ENCODE data around the gene LRRC28.

LRRC28 gene

DNA sequence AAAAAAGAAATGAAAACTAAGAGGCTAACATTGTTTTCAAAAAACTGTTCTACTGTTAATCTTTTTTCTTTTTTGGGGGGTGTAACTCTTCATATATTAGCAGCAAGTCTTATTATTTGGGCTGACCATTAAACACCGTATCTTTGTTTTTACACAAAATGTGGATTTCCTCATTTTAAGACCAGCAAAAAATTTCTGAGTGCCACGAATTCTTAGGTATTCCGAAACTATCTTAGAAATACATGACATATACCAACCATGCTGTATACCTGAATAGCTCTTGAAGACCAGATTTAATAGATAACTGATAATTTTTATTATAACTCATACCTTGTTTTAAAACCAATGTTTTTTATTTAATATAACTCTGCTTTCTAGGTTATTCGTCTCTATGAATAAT is 1.3 kb upstream of the LRRC28 start:
- no peak for DNase-seq

DNA sequence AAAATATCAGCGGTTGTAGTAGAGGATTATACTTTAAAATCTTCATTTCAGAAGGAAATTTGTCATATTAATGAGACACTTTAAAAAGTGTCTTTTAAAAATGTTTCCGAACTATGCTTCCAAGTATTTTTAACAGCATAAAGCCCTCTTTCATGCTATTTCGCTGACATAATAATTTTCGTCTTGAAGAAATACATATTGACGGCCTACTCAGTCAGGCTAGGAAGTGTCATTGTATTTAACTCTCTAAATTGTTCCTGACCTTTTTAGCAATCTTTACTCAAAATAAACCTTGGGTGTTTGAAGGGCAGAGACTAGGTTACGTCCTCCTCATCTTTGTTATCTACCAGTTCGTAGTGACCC is 806 bp upstream of the LRRC28 start:
- no peak for DNase-seq

GRCh38 chr15:99252326-99252725 is 1.0 kb downstream of the LRRC28 start:
- DNase-seq = no peak

- DNase-seq = no peak
Measured at GRCh38 chr15:99253381-99254090, 2.3 kb downstream of the LRRC28 start.

DNA sequence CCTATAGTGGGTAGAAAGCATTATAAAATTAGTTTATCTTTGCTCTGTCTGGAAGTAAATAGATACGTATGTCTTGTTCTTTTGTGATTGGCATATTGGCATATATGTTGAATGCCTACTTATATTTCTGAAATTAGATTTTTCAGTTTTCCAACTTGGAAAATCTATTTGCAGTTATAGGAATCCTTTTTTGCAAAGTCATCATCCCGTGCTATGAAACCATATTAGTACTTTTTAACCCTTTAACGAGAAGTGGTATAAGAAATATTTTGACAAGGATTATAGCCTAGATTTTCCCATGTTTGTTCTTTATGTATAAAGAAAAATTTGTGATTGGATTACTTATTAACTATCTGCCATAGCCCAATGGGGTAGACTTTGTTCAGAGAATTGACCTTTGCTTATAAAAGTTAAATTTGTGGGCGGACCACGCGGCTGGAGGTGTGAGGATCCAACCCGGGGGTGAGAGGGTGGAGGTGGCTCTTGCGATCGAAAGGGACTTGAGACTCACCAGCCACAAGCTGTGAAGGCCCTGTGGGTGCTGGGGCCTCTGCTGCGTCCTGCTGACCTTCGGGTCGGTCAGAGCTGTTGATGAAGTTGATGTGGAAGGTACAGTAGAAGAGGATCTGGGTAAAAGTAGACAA is 5.9 kb downstream of the LRRC28 start:
- DNase-seq = no peak

- no peak for DNase-seq
Measured at GRCh38 chr15:99264125-99264524, 12.8 kb downstream of the LRRC28 start.

- DNase-seq = no peak
Measured at GRCh38 chr15:99265541-99266070, 14.3 kb downstream of the LRRC28 start.

GRCh38 chr15:99267957-99268356 is 16.7 kb downstream of the LRRC28 start:
- DNase-seq = no peak

DNA sequence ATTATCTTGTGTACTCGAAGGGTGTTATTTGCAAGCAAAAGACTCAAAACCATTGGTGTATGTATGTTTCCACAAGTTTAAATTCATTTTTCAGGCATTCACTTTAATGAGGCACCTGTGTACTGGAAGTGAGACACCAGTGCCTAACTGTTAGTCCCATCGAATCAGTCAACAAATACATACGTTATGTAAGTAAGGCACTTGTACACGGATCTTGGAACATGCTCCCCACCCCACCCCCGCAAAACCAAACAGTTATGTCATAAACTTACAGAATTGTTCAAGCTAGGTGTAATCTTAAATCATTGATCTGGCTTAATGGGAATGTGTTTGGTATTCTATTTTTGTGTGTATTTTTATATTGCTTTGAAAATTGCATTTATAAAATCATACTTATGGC is 17.1 kb downstream of the LRRC28 start:
- DNase-seq = no peak

DNA sequence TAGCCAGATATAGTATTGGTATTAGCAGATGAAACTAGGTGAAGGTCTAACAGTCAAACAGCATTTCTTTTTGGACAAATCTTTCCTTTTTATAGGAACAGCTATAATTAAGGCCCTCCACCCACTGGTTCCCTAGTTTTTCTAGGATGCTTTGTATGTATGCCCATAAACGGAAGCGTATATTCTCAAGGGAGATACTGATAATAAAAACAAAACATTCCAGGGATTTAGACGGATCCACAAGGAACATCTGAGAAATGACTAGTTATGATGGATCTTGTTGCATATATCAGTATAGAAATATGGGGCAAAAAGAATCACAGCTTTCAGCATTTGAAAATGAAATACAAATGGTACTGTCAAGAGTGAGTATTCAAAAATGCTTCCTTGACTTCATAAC is 22.5 kb downstream of the LRRC28 start:
- no peak for DNase-seq

GRCh38 chr15:99275061-99275460 is 23.8 kb downstream of the LRRC28 start:
- no peak for DNase-seq

DNA sequence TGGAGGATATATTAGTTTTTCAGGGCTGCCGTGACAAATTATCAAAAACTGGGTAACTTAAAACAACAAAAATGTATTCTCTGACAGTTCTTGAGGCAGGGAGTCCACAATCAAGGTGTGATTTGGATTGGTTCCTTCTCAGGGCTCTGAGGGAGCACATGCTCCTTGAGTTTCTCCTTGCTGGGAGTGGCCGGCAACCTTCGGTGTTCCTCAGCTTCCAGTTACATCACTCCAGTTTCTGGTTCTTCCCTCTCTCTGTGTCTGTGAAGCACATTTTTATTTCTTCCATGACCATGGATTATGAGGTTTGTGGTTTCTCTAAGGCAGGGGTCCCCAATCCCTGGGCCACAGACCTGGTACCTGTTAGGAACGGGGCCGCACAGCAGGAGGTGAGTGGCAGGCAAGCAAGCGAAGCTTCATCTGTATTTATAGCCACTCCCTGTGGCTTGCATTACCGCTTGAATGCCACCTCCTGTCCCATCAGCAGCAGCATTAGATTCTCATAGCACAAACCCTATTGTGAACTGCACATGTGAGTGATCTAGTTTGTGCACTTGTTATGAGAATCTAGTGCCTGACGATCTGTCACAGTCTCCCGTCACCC is 24.3 kb downstream of the LRRC28 start:
- DNase-seq = no peak

GRCh38 chr15:99279290-99279689 is 28.0 kb downstream of the LRRC28 start:
- DNase-seq = no peak

DNA sequence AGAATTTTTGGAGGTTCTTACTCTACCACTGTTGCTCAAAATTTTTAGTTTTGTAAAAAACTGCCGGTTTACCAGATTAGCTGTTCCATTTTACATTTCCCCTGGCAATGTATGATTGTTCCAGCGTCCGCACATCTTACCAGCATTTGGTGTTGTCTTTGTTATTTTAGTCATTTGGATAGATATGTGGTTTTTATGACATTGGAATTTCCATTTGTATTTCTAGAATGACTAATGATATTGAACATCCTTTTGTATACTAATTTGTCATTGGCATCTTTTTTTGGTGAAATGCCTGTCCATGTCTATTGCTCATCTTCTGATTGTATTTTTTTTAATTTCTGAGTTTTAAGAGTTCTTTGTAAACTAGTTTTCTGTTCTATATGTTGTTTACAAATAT is 28.5 kb downstream of the LRRC28 start:
- DNase-seq = no peak

DNA sequence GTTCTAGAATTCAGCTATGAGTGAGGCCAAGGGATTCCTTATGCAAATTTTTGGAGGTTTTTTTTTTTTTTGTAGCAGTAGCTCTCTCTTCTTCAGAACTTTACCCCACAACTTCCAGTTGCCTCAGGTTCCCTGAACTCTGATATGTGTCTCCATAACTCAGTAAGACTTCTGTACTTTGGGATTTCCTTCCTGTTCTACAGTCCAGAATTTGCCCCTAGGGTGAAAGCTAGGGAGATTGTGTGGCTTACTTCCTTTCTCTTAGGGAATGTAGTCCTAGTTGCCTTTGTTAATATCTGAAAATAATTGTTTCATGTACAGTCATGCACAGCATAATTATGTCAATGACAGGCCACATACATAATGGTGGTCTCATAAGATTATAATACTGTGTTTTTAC is 30.8 kb downstream of the LRRC28 start:
- DNase-seq = no peak

- DNase-seq = no peak
Measured at GRCh38 chr15:99282586-99282985, 31.3 kb downstream of the LRRC28 start.

DNA sequence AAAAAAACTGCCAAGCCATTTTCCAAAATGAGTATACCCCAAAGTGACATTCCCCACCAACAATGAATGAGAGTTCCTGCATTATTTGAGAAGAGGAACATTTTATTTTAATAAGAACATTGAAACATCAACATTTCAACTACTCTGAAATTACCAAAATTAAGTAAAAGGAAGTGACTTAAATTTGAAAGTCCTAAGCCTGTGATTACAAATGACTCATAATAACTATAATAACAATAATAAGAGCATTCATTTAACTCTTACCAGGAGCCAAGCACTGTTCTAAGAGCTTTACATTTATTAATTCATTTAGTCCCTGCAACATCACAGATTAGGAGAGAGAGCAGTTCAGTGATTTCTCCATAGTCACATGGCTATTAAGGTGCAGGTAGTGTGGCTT is 32.4 kb downstream of the LRRC28 start:
- no peak for DNase-seq

- DNase-seq = no peak
Measured at GRCh38 chr15:99291643-99292042, 40.4 kb downstream of the LRRC28 start.

DNA sequence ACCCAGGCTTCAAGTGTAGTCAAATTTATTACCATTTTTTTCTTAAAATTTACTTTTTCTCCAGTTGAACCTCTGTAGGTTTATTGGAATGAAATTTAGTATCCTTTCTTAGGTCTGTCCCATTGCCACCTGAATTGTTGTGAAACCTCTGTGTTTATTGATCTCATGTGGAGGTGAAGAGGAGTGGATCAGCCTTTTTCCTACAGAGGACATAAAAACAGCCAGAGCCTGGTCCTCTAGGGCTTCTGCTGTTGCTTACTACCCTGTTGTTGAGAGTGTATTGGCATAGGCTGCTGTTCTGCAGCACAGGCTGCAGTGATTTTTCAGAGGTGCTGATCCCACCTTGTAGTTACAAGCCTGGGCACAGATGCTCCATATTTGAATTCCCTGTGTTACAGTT is 44.6 kb downstream of the LRRC28 start:
- no peak for DNase-seq

DNA sequence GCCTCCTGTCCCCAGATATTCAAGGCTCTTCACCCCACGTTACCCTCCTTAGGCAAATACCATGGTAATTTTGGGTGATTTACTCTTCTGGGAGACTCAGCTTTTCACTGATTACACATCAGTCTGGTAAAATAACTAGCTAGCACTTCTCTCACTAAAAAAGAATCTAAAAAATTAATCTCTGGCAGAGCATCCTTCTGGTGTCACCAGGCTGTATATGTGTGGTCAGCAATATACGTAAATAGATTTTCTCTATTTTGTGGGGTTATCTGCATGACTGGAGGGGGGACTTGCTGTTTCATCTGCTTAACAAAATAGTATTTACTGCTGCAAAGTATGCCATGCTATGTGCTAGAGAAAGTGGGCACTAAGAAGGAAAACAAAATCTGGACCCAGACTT is 45.1 kb downstream of the LRRC28 start:
- no peak for DNase-seq

DNA sequence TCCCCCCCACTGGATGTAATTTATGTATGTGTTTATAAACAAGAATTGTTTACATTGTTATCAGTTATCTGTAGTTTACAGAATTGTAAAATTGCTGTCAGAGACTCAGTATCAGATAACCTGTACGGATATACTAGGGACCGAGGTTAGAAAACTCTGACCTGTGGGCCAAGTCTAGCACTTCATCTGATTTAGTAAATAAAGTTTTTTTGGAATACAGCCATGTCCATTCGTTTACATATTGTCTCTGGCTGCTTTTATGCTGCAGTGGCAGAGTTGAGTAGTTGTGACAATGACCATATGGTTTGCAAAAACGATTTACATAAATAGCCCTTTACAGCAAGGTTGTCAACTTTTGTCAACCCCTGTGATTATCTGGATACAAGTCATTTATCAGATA is 52.6 kb downstream of the LRRC28 start:
- no peak for DNase-seq

GRCh38 chr15:99305761-99306505 is 54.7 kb downstream of the LRRC28 start:
- DNase-seq = peak; percentile 92

GRCh38 chr15:99306694-99307338 is 55.5 kb downstream of the LRRC28 start:
- peak; percentile 98 for DNase-seq
